ENCODE data around the gene MPP2. TPM values are rescaled to one million over a fixed set of nuclear protein-coding genes. Genes with fewer than 3 reads are reported as not detected.
A peak's percentile ranks its signal among the peaks of the same experiment; 100 is the strongest.

The MPP2 gene
- total RNA-seq, 1 donor = 0.72 TPM

DNA sequence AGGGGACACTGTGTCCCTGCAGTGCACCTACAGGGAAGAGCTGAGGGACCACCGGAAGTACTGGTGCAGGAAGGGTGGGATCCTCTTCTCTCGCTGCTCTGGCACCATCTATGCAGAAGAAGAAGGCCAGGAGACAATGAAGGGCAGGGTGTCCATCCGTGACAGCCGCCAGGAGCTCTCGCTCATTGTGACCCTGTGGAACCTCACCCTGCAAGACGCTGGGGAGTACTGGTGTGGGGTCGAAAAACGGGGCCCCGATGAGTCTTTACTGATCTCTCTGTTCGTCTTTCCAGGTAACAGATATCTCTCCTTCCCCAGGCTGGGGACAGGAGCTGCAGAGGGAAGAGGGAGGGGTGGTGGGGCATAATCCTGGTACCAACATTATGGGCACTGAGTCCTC lies 58.7 kb downstream of the MPP2 start:
- Histone ChIP-seq H4K20me1 (ENCODE audit: insufficient read depth, low read length) (no peaks in the 10 kb centered on the region), H2AFZ (ENCODE audit: low read length) (no peak overlapping the region)
- TF ChIP-seq, protein P1, sequence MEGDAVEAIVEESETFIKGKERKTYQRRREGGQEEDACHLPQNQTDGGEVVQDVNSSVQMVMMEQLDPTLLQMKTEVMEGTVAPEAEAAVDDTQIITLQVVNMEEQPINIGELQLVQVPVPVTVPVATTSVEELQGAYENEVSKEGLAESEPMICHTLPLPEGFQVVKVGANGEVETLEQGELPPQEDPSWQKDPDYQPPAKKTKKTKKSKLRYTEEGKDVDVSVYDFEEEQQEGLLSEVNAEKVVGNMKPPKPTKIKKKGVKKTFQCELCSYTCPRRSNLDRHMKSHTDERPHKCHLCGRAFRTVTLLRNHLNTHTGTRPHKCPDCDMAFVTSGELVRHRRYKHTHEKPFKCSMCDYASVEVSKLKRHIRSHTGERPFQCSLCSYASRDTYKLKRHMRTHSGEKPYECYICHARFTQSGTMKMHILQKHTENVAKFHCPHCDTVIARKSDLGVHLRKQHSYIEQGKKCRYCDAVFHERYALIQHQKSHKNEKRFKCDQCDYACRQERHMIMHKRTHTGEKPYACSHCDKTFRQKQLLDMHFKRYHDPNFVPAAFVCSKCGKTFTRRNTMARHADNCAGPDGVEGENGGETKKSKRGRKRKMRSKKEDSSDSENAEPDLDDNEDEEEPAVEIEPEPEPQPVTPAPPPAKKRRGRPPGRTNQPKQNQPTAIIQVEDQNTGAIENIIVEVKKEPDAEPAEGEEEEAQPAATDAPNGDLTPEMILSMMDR (IDR thresholded peaks at IDR 0.05; ENCODE audit: extremely low read depth, low read depth, low read length) = no peak

DNA sequence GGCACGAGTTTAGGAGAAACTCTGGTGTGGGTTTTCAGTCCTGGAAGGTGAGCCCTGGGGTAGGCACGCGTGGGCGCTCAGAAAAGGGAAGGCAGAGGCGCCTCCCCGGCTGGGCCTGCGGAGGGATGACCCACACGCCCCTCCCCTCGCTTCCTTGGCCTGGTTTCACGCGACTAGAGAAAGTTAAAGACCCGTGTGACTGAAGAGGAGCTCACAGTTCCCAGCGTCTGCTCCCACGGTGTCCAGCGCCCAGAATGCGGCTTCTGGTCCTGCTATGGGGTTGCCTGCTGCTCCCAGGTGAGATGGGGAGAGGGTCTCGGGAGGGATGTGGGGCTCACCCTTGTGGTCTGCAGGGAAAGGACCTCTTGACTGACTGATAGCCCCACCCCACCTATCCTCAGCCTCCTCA lies 60.4 kb downstream of the MPP2 start, which contains the start of gene CD300LG:
TSS of gene CD300LG (plus strand) at position 214 of the 409 bp plus-strand sequence. CDS start at position 255, 41 bp downstream.
- Histone ChIP-seq H3K79me2 (ENCODE audit: insufficient read depth, low read length) (no peaks in the 10 kb centered on the region), H3K4me1 (ENCODE audit: insufficient read depth, low read length) (peaks cover 3% of the 10 kb centered on the region), H3K4me3 (ENCODE audit: insufficient read depth, low read length) (no peak within 1 kb of the TSS), H3K4me2 (ENCODE audit: insufficient read depth, low read length) (peak within 1 kb of the TSS; percentile 23), H4K20me1 (ENCODE audit: insufficient read depth, low read length) (no peaks in the 10 kb centered on the region), H3K36me3 (ENCODE audit: insufficient read depth, low read length) (no peaks in the 10 kb centered on the region), H3K27me3 (ENCODE audit: insufficient read depth, low read length) (peaks cover 11% of the 10 kb centered on the region), H2AFZ (ENCODE audit: low read length) (peak within 1 kb of the TSS; percentile 59), H3K9me3 (ENCODE audit: low read depth, low read length) (no peaks in the 10 kb centered on the region), H3K27ac (ENCODE audit: low read depth, low read length) (no peak within 1 kb of the TSS)
- peak; percentile 68 for DNase-seq (ENCODE audit: insufficient read length, low spot score, missing footprints)
- TF ChIP-seq, protein P1 (IDR thresholded peaks at IDR 0.05; ENCODE audit: extremely low read depth, low read depth, low read length) = no peak

More for the DNA sequence above, 58.7 kb downstream of the MPP2 start:
- no peaks in the 10 kb centered on the region for H3K9me3 ChIP-seq (ENCODE audit: low read depth, low read length)
- H3K36me3 ChIP-seq (ENCODE audit: insufficient read depth, low read length) = no peaks in the 10 kb centered on the region
- H3K4me3 ChIP-seq (ENCODE audit: insufficient read depth, low read length) = no peak overlapping the region
- no peak overlapping the region for H3K4me2 ChIP-seq (ENCODE audit: insufficient read depth, low read length)
- no peak overlapping the region for H3K27ac ChIP-seq (ENCODE audit: low read depth, low read length)
- peak; percentile 26 for DNase-seq (ENCODE audit: insufficient read length, low spot score, missing footprints)
- peaks cover 24% of the 10 kb centered on the region for H3K27me3 ChIP-seq (ENCODE audit: insufficient read depth, low read length)
- H3K4me1 ChIP-seq (ENCODE audit: insufficient read depth, low read length) = peaks cover 3% of the 10 kb centered on the region
- no peaks in the 10 kb centered on the region for H3K79me2 ChIP-seq (ENCODE audit: insufficient read depth, low read length)

DNA sequence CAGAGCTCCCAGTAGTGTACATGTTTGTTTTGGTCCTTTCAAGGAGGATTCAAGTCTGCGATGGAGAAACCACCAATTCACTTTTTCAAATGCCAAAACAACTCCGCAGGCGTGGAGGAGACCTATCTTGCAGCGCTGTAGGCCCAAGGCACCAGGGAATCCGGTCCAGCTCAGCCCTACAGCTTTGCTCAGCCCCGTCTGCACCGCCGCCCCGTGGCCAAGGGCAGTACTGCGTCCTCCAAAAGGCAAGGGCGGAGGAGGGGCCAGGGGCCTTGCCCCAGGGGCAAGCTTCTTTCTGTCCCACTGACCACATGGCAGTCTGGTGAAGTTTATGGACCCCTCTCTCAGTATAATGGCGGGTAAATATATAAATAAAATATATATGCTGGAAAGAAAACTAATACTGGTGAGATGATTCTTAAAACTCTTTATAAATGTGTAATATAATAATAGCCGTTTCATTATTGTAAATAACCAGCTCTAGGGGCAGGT lies 61.1 kb downstream of the MPP2 start:
- H4K20me1 ChIP-seq (ENCODE audit: insufficient read depth, low read length) = no peaks in the 10 kb centered on the region
- H3K79me2 ChIP-seq (ENCODE audit: insufficient read depth, low read length) = no peaks in the 10 kb centered on the region
- H3K9me3 ChIP-seq (ENCODE audit: low read depth, low read length) = no peaks in the 10 kb centered on the region
- peaks cover 8% of the 10 kb centered on the region for H3K27me3 ChIP-seq (ENCODE audit: insufficient read depth, low read length)
- H3K27ac ChIP-seq (ENCODE audit: low read depth, low read length) = no peak overlapping the region
- peak; percentile 98 for DNase-seq (ENCODE audit: insufficient read length, low spot score, missing footprints)
- TF ChIP-seq, protein P1 (IDR thresholded peaks at IDR 0.05; ENCODE audit: extremely low read depth, low read depth, low read length) = peak; percentile 95
- no peak overlapping the region for H3K4me3 ChIP-seq (ENCODE audit: insufficient read depth, low read length)
- no peak overlapping the region for H3K4me2 ChIP-seq (ENCODE audit: insufficient read depth, low read length)
- peak overlapping the region; percentile 49 for H2AFZ ChIP-seq (ENCODE audit: low read length)
- peaks cover 3% of the 10 kb centered on the region for H3K4me1 ChIP-seq (ENCODE audit: insufficient read depth, low read length)
- H3K36me3 ChIP-seq (ENCODE audit: insufficient read depth, low read length) = no peaks in the 10 kb centered on the region

DNA sequence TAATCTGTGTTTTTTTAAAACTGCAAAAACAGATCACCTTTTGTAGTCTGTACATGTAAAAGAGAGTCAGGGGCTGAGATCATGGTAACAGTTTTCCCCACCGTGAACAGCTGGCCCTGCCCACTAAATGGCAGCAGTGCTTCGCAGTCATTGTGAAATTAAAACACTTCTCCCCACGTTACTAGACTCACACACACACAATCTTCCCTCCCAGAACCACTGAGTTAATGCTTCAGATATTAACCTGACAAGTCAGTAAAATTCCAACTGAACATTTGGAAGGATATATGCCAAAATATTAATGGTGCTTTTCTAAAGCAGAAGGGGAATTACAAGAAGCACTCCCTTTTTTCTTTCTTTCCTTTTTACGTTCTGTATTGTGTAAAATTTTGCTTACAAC lies 61.6 kb downstream of the MPP2 start:
- H3K27me3 ChIP-seq (ENCODE audit: insufficient read depth, low read length) = peaks cover 8% of the 10 kb centered on the region
- TF ChIP-seq, protein P1 (IDR thresholded peaks at IDR 0.05; ENCODE audit: extremely low read depth, low read depth, low read length) = no peak
- no peak for DNase-seq (ENCODE audit: insufficient read length, low spot score, missing footprints)
- H3K4me1 ChIP-seq (ENCODE audit: insufficient read depth, low read length) = peaks cover 3% of the 10 kb centered on the region
- H2AFZ ChIP-seq (ENCODE audit: low read length) = peak overlapping the region; percentile 49
- no peaks in the 10 kb centered on the region for H3K79me2 ChIP-seq (ENCODE audit: insufficient read depth, low read length)
- H4K20me1 ChIP-seq (ENCODE audit: insufficient read depth, low read length) = no peaks in the 10 kb centered on the region
- no peak overlapping the region for H3K4me2 ChIP-seq (ENCODE audit: insufficient read depth, low read length)
- no peaks in the 10 kb centered on the region for H3K36me3 ChIP-seq (ENCODE audit: insufficient read depth, low read length)
- H3K27ac ChIP-seq (ENCODE audit: low read depth, low read length) = no peak overlapping the region
- H3K9me3 ChIP-seq (ENCODE audit: low read depth, low read length) = no peaks in the 10 kb centered on the region
- no peak overlapping the region for H3K4me3 ChIP-seq (ENCODE audit: insufficient read depth, low read length)
